GM19397 (cell line): ENCODE measurements around the gene TFAP2D.

Source experiments
- ATAC-seq: cut with Tn5 transposase; IDR thresholded peaks from one replicate; pipeline ENCODE4 v1.9.1; 2021; ENCODE audit warnings: mild to moderate bottlenecking, moderate library complexity; ENCODE audit not compliant: unreplicated experiment

The TFAP2D gene

GRCh38 chr6:50818020-50818419 lies 104.7 kb downstream of the TFAP2D start:
- ATAC-seq, result no peak

GRCh38 chr6:50818673-50819072 lies 105.3 kb downstream of the TFAP2D start, which contains the start of gene TFAP2B:
Gene TFAP2B, plus strand, starts transcription at chr6:50818871. Its CDS starts 21 bp downstream, at chr6:50818892.
- ATAC-seq, result no peak

- no peak for ATAC-seq
Observed at GRCh38 chr6:50819466-50819903, 106.2 kb downstream of the TFAP2D start.

- no peak for ATAC-seq
Observed at GRCh38 chr6:50819904-50820868, 106.9 kb downstream of the TFAP2D start.

GRCh38 chr6:50820869-50821264 lies 107.5 kb downstream of the TFAP2D start:
- ATAC-seq, result no peak

GRCh38 chr6:50821441-50822077 lies 108.2 kb downstream of the TFAP2D start:
- ATAC-seq, result no peak

GRCh38 chr6:50822078-50822476 lies 108.8 kb downstream of the TFAP2D start:
- no peak for ATAC-seq
